ENCODE results near the gene SPDYE11.
"Not testable (repeated sequence)": the region's sequence is repeated elsewhere in the genome, so short reads cannot be mapped to it uniquely, and the experiment has no call there.

The SPDYE11 gene, protein sequence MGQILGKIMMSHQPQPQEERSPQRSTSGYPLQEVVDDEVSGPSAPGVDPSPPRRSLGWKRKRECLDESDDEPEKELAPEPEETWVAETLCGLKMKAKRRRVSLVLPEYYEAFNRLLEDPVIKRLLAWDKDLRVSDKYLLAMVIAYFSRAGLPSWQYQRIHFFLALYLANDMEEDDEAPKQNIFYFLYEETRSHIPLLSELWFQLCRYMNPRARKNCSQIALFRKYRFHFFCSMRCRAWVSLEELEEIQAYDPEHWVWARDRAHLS

DNA sequence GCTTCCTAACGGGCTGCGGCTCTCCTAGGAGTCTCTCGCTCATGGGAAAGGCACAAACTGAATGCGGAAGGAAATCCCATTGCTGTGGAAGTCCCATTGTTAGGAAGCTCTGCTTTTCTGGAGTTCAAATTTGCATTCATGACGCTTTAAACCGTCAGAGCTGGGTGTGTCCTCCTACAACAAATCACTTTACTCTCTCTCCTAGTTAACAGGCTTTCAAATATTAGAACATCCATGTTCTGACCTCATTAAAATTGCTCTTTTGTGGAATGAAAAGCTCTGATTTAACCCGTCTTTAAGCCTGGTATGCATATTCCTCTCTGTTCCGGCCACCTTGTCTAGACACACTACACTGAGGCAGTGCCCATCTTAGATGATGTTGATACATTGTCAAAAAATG lies at the start of gene SPDYE11:
SPDYE11 (minus strand) TSS at position 101 of the 400 bp plus-strand sequence. CDS start 1,800 bp downstream, outside the sequence.
- DNase-seq (ENCODE audit: low read depth in 2 of 2): not testable (repeated sequence)

DNA sequence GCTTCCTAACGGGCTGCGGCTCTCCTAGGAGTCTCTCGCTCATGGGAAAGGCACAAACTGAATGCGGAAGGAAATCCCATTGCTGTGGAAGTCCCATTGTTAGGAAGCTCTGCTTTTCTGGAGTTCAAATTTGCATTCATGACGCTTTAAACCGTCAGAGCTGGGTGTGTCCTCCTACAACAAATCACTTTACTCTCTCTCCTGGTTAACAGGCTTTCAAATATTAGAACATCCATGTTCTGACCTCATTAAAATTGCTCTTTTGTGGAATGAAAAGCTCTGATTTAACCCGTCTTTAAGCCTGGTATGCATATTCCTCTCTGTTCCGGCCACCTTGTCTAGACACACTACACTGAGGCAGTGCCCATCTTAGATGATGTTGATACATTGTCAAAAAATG lies 28.2 kb upstream of the SPDYE11 start, which contains the start of gene SPDYE9:
SPDYE9 (minus strand) TSS at position 101 of the 400 bp plus-strand sequence. CDS start 1,800 bp downstream, outside the sequence.
- not testable (repeated sequence) for DNase-seq (ENCODE audit: low read depth in 2 of 2)

DNA sequence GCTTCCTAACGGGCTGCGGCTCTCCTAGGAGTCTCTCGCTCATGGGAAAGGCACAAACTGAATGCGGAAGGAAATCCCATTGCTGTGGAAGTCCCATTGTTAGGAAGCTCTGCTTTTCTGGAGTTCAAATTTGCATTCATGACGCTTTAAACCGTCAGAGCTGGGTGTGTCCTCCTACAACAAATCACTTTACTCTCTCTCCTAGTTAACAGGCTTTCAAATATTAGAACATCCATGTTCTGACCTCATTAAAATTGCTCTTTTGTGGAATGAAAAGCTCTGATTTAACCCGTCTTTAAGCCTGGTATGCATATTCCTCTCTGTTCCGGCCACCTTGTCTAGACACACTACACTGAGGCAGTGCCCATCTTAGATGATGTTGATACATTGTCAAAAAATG lies 28.0 kb downstream of the SPDYE11 start, which contains the start of gene SPDYE8:
SPDYE8 (minus strand) TSS at position 101 of the 400 bp plus-strand sequence. CDS start 1,800 bp downstream, outside the sequence.
- DNase-seq (ENCODE audit: low read depth in 2 of 2): not testable (repeated sequence)

DNA sequence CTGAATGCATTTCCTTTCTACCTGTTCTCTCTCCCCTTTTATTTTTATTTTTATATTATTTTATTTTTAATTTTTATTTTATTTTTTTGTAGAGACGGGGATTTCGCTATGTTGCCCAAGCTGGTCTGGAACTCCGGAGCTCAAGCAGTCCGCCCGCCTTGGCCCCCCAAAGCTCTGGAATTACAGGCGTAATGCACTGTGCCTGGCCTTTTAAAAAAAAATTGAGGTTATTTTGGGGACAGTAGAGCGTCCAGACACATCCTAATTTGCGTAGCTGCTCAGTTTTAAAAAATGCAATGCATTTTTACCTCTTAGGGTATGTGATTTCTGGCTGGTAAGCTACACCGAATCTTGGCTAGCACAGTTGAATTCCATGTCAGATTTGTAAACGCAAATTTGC lies 51.2 kb downstream of the SPDYE11 start:
- DNase-seq (ENCODE audit: low read depth in 2 of 2): not testable (repeated sequence)

DNA sequence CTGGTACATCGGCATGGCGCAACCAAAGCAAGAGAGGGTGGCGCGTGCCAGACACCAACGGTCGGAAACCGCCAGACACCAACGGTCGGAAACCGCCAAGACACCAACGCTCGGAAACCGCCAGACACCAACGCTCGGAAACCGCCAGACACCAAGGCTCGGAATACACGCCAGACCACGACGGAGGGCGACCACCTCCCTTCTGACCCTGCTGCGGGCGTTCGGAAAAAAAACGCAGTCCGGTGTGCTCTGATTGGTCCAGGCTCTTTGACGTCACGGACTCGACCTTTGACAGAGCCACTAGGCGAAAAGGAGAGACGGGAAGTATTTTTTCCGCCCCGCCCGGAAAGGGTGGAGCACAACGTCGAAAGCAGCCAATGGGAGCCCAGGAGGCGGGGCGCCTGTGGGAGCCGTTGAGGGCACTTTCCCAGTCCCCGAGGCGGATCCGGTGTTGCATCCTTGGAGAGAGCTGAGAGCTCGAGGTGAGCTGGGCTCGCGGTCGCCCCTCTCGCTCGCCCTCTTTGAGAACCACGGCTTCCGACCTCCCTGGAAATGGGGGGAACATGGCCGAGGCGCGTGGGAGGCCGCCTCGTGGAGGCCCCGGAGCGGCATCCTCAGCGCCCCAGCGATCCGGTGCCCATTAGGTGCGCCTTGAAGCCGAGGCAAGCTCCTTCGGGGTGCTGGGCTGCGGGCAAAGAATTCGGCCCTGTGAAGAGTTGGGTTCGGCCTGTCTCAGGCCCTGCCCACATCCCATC lies 51.8 kb downstream of the SPDYE11 start:
- DNase-seq (ENCODE audit: low read depth in 2 of 2): peak; percentile 87

DNA sequence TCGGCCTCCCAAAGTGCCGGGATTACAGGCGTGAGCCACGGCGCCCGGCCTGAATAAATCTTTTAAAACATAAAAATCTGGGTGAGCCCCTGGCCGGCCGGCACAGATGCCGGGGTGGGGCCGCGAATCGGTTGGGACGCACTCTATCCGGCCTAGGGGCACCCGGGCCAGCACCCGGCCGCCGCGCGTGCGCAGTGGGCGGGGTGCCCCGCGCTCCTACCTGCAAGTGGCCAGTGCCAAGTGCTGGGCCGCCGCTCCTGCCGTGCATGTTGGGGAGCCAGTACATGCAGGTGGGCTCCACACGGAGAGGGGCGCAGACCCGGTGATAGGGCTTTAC lies 52.4 kb downstream of the SPDYE11 start:
- peak; percentile 29 to 71 for DNase-seq (ENCODE audit: low read depth in 2 of 2)

DNA sequence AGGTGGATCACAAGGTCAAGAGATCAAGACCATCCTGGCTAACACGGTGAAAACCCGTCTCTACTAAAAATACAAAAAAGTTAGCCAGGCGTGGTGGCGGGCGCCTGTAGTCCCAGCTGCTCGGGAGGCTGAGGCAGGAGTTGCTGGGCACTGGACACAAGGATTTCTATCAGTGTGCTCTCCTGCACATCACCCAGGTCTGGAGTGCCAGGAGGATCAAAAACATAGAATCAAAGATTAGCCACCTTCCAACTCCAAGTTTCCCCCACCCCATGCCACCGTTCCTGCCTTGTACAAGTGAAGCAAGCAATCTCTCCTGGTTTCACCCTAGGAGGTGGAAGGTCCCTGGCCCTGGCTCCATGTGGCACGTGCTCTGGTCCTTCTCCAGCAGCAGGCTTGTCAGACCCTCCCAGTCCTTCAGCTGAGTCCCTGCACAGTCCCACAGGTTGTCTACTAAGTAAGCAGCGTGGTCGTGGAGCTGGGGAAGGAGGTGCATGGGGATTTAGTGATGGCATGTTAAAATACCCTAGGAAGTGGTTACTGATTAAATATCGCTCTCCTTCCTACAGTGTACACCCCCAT lies 59.7 kb downstream of the SPDYE11 start:
- DNase-seq (ENCODE audit: low read depth in 2 of 2): not testable (repeated sequence)

Measured in stimulated activated CD8-positive, alpha-beta memory T cell treated with anti-CD3 and anti-CD28 coated beads, Interleukin-7, amount 100 ng/mL, for 4 hours (primary cell).